Measurements from ENCODE around the gene RGR. TPM values are rescaled to one million over a fixed set of nuclear protein-coding genes. Genes with fewer than 3 reads are reported as not detected.

RGR gene
- polyA plus RNA-seq, 6 donors from 2014 or later = not detected

DNA sequence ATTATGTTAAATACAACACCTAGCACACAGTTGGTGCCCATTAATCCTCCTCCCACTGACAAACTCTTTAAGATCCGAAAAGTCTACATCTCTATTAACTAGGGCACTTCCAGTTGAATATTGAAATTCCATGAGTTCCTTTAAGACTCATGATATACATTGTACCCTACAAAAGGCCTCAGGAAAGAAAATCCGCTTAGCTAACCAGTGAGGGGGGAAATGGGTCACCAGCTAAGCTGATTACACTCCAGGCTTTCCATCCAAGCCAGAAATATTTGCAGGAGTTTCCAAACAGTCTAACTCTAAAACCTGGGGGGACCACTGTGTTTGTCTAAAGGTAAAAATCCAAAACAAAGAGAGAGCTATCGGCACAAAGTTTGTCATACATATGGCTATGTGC is 18.2 kb upstream of the RGR start:
- Mint-ChIP-seq H3K4me3 (no peak overlapping the region), H3K9me3 (peaks cover 0 to 13% (median 5%) of the 10 kb centered on the region in 7 donors), H3K27me3 (peaks cover 35 to 52% (median 37%) of the 10 kb centered on the region in 3 donors), H3K36me3 (no peaks in the 10 kb centered on the region), H3K27ac (peak overlapping the region in 1 of 6 donors; percentile 40), H3K4me1 (no peaks in the 10 kb centered on the region)
- DNase-seq (no peak), ATAC-seq (ENCODE audit: low read depth in 2 of 2) (no peak)

DNA sequence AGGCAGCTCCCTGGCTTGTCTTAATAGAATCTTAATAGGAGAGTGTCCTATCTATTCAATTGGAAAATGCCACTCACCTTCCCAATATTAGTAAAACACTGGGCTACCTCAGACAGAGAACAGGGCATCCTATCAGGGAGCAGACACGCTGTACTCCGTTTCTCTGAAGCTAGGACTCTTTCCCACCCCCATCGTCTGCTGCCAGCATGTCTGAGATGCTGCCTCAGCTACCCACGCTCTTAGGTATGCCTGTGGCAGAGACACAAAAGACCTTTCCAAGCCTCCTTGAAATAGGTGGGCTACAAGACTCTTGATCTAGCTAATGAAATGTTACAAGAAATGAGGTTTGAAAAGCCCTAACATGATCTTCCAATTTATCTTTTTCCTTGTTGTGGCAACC is 17.0 kb upstream of the RGR start:
- no peaks in the 10 kb centered on the region for H3K36me3 Mint-ChIP-seq
- ATAC-seq (ENCODE audit: low read depth in 2 of 2) (no peak), DNase-seq (no peak)
- no peak overlapping the region for H3K4me3 Mint-ChIP-seq
- no peak overlapping the region for H3K27ac Mint-ChIP-seq
- peaks cover 0 to 13% (median 5%) of the 10 kb centered on the region in 7 donors for H3K9me3 Mint-ChIP-seq
- H3K27me3 Mint-ChIP-seq = peaks cover 26 to 54% (median 27%) of the 10 kb centered on the region in 3 donors
- no peaks in the 10 kb centered on the region for H3K4me1 Mint-ChIP-seq

DNA sequence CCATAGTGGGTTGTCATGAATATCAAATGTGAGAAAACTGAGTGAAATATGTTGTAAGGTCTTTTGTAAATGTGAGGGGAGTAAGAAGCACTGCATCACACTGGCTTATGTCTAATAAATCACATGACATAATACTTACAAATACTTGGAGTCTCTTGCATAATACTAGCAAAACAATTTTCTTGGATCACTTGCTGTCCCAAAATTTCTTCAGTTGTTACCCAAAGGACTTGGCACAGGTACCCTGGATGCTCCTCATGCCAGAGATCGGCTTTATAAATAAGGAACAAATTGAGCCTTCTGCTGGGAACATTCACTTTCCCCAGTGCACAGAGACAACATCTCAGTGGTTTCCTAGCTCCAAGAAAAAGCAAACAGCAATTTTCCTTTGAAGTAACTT is 14.5 kb upstream of the RGR start:
- peaks cover 24 to 49% (median 28%) of the 10 kb centered on the region in 3 donors for H3K27me3 Mint-ChIP-seq

DNA sequence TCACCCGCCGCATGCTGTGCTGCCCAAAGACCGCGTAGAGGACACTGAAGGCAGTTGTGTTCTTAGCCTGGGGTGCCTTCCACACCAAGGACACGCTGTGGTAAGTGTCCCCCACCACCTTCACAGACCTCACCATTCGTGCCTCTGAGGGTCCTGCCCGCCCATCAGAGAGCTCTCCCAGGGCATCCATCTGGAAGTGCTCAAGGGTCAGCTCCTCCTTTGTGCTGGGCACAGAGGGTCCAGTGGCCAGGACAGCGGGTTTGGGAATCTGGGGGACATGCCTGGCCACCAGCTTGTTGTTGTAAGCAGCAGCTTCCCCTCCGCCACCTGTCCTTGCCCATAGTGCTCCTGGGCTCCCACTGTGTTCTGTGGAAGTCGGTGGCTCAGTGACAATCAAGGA is 12.5 kb upstream of the RGR start:
- Mint-ChIP-seq H3K9me3 (peaks cover 1 to 18% (median 5%) of the 10 kb centered on the region in 7 donors), H3K36me3 (peaks cover 0 to 5% of the 10 kb centered on the region in 2 donors), H3K4me1 (no peaks in the 10 kb centered on the region), H3K27me3 (peaks cover 21 to 44% (median 33%) of the 10 kb centered on the region in 3 donors), H3K4me3 (no peak overlapping the region), H3K27ac (peak overlapping the region in 1 of 6 donors; percentile 64)
- DNase-seq = no peak
- ATAC-seq (ENCODE audit: low read depth in 2 of 2) = no peak

More for the DNA sequence above, 14.5 kb upstream of the RGR start:
- DNase-seq (no peak), ATAC-seq (ENCODE audit: low read depth in 2 of 2) (no peak)
- Mint-ChIP-seq H3K36me3 (no peaks in the 10 kb centered on the region), H3K4me1 (no peaks in the 10 kb centered on the region), H3K9me3 (peaks cover 0 to 13% (median 5%) of the 10 kb centered on the region in 7 donors), H3K4me3 (no peak overlapping the region), H3K27ac (no peak overlapping the region)

DNA sequence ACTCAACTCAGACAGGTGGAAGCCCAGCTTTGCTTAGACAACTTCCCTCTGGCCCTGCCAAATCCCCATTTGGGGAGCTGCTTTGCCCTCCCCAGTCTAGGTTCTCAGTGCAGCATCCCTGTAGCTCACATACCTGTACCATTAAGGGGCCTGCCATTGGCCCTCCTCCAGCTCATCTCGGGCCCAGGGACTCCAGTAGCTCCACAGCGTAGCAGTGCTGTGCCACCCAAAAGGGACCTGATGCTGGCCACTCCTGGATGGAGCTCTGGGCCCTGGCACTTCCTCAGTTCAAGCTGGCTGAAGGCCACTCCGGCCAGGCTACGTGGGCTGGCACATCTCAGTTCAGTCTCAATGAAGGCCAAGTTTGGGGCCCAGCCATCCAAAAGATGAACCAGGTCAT is 10.9 kb upstream of the RGR start:
- Mint-ChIP-seq H3K27ac (no peak overlapping the region), H3K27me3 (peaks cover 19 to 39% (median 28%) of the 10 kb centered on the region in 3 donors), H3K4me1 (no peaks in the 10 kb centered on the region), H3K4me3 (no peak overlapping the region), H3K9me3 (peaks cover under 1 to 12% (median 3%) of the 10 kb centered on the region in 7 donors), H3K36me3 (peaks cover 0 to 5% of the 10 kb centered on the region in 2 donors)
- no peak for DNase-seq
- no peak for ATAC-seq (ENCODE audit: low read depth in 2 of 2)

DNA sequence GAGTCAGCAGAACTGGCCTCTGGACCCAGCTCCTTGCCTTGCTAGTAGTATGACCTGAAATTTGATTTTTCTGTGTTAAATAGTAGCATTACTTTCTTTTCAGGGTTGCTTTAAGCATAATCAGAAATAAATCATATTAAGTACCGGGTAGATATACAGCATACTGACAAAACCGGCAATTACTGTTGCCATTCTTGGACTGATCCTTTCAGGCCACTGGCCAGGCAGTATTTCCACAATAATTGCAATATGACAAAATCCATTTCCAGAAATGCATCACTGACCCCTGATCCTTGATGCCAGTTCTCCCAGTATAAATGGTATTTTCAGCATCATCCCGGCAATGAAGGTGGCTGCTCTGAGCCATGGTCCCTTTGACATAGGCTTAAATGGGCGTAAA is 10.4 kb upstream of the RGR start:
- peaks cover 0 to 7% (median under 1%) of the 10 kb centered on the region in 7 donors for H3K9me3 Mint-ChIP-seq
- H3K4me3 Mint-ChIP-seq = no peak overlapping the region
- no peaks in the 10 kb centered on the region for H3K4me1 Mint-ChIP-seq
- DNase-seq = no peak
- H3K27ac Mint-ChIP-seq = no peak overlapping the region
- H3K27me3 Mint-ChIP-seq = peaks cover 21 to 34% (median 30%) of the 10 kb centered on the region in 3 donors
- ATAC-seq (ENCODE audit: low read depth in 2 of 2) = no peak
- H3K36me3 Mint-ChIP-seq = peaks cover 0 to 5% of the 10 kb centered on the region in 2 donors

DNA sequence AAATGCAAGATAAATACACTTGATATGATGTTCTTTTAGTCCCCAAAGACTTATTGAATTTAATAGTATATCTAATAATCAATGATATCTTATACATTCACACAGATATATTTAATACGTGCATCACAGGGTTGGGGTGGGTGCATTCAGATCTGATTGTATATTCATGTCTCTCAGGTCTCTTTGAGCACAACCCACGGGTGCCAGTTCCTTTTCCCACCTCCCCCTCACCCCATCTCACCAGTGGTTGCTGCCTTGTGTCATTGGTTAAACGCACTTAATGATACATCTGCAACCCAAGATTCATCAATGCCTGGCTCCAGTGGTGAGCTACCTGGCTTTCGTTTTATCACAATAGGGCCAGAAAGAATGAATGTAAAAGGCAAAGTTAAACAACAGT is 9.8 kb upstream of the RGR start:
- no peak overlapping the region for H3K27ac Mint-ChIP-seq
- peaks cover 0 to 6% (median 0%) of the 10 kb centered on the region in 7 donors for H3K9me3 Mint-ChIP-seq
- H3K4me1 Mint-ChIP-seq = no peaks in the 10 kb centered on the region
- ATAC-seq (ENCODE audit: low read depth in 2 of 2) = no peak
- peaks cover 25 to 30% (median 29%) of the 10 kb centered on the region in 3 donors for H3K27me3 Mint-ChIP-seq
- peaks cover 0 to 5% of the 10 kb centered on the region in 2 donors for H3K36me3 Mint-ChIP-seq
- H3K4me3 Mint-ChIP-seq = no peak overlapping the region
- no peak for DNase-seq

DNA sequence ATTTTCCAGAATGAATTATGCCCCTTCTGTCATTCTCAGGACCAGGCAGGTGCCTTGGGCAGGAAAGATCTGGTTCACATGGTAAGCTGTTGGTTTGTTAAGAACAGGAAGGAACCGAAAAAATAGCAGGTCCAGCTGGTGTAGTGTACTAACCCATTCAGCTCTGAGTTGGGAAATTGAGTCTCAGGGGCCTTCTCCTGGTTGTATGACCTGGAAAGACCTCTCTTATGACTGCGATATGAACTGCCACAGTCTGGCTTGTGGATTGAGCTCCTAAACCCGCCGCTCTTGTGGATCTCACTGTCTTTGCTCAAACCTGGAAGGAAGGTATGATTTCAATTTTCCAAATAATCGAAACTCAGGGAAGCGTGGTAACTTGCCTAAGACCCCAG is 8.1 kb upstream of the RGR start:
- Mint-ChIP-seq H3K27me3 (peaks cover 13 to 32% (median 24%) of the 10 kb centered on the region in 3 donors), H3K4me3 (no peak overlapping the region), H3K4me1 (no peaks in the 10 kb centered on the region), H3K36me3 (peaks cover 0 to 5% of the 10 kb centered on the region in 2 donors), H3K27ac (no peak overlapping the region), H3K9me3 (peaks cover 0 to 6% (median 0%) of the 10 kb centered on the region in 7 donors)
- DNase-seq (no peak), ATAC-seq (ENCODE audit: low read depth in 2 of 2) (no peak)

DNA sequence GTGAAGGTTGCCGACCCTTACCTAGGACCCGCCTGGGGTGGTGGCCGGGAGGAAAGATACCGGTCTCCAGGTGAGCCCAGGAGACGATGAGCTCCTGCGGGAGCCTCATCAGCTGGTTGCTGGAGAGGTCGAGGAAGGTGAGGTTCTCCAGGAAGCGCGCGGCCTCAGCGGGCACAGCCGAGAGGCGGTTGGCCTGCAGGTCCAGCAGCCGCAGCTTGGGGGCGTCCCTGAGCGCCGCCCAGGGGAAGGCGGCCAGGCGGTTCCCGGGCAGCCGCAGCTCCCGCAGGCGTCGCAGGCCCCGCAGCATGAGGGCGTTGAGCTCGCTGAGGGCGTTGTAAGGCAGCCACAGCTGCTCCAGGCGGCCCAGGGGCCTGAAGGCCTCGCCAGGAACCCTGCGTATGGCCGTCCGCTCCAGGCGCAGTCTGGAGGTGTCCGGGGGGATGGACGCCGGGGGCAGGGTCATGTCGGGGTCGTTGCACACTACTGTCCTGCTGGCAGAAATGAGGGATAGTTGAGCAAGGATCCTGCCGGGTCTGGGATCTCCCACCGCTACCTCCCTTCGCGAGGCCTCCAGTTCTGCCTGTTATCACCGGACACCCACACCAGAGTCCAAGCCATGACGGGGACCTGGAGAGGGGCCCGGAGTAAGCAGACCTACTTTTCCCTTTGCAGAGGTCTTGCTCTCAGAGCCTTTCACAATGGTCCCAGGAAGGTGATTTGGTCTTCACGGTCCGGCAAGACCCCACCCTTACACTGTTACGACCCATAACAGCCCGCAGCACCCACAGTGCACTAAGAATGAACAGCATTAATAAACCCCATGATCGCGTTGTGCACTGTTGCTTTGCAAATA is 7.4 kb upstream of the RGR start:
- H3K4me1 Mint-ChIP-seq = no peaks in the 10 kb centered on the region
- no peak overlapping the region for H3K4me3 Mint-ChIP-seq
- H3K27me3 Mint-ChIP-seq = peaks cover 13 to 32% (median 24%) of the 10 kb centered on the region in 3 donors
- DNase-seq (no peak), ATAC-seq (ENCODE audit: low read depth in 2 of 2) (no peak)
- peaks cover 0 to 5% of the 10 kb centered on the region in 2 donors for H3K36me3 Mint-ChIP-seq
- H3K27ac Mint-ChIP-seq = no peak overlapping the region
- H3K9me3 Mint-ChIP-seq = peaks cover 0 to 6% (median 0%) of the 10 kb centered on the region in 7 donors

DNA sequence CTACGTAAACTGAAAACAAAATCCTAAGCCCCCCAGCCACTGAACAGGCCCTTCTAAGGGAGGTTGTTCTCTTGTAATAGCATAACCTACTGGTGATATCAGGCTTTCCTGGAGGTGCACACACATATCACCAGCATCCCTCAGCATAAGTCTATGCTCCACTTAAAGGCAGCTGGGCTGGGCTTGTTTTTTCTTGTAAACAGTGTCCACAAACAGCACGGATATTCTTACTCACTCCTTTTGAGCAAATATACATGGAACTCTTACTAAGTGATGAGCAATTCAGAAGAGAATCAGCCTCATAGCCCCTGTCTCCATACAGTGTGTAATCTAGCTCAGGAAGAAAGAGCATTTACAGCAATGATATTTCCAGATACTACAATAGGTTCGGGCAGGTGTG is 5.9 kb upstream of the RGR start:
- ATAC-seq (ENCODE audit: low read depth in 2 of 2) (no peak), DNase-seq (no peak)
- Mint-ChIP-seq H3K36me3 (peaks cover 0 to 5% of the 10 kb centered on the region in 2 donors), H3K4me1 (no peaks in the 10 kb centered on the region), H3K27ac (no peak overlapping the region), H3K9me3 (peaks cover 0 to 5% (median 0%) of the 10 kb centered on the region in 7 donors), H3K27me3 (peaks cover 13 to 32% (median 23%) of the 10 kb centered on the region in 3 donors), H3K4me3 (no peak overlapping the region)

DNA sequence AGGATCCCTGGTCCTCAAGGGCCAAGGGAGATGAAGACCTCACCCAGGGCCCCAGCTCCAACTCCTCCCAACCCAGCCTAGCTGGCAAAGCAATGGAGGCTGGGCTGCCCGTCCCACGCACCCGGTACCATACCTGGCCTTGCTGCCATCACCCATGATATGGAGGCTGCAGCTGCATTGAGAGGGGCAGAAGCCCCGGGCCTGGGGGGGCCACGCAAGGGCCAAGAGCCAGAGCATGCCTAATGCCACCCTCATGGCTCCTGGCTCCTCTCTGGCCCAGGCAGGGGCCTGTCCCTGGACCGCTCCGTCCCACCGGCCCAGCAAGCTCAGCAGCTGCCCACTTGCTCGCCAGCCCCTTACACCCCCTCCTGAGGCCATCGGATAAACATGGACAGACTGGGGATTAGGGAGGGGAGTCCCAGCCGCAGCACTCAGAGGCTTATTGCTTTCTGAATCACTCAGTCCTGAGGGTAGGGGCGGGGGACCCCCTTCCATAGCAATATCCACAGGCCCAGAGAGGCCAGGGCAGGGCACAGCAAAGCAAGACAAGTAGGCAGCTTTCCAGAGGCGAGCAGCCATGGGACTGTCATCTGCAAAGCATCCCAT is 3.6 kb upstream of the RGR start, which contains the start of gene LRIT1:
TSS of gene LRIT1 (minus strand) at position 362 of the 606 bp plus-strand sequence. CDS start at position 255, 107 bp downstream.
- H3K27me3 Mint-ChIP-seq = peaks cover 12 to 38% (median 16%) of the 10 kb centered on the region in 3 donors
- H3K36me3 Mint-ChIP-seq = peaks cover 0 to 5% of the 10 kb centered on the region in 2 donors
- peaks cover 0 to 5% (median 0%) of the 10 kb centered on the region in 7 donors for H3K9me3 Mint-ChIP-seq
- no peak within 1 kb of the TSS for H3K27ac Mint-ChIP-seq
- no peak within 1 kb of the TSS for H3K4me3 Mint-ChIP-seq
- H3K4me1 Mint-ChIP-seq = no peaks in the 10 kb centered on the region
- DNase-seq = no peak
- no peak for ATAC-seq (ENCODE audit: low read depth in 2 of 2)

DNA sequence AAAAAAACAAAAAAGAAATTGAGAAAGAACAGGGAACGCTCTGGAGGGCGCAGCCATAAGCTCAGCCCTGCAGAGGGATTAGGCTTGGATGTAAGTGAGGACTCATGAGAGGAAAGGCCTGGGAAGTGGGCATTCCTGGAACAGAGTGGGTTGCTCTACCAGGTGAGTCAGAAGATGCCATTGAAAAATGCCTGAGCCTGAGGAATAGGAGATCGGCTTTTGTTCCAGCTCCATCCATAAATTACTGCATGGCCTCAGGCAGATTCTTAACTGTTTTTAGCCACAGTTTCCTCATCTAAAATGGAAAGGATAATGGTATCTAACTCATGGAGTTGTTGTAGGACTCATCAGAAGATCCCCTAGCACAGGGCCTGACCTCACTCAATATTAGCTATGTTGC is 1.1 kb upstream of the RGR start:
- Mint-ChIP-seq H3K4me3 (no peak overlapping the region), H3K27ac (no peak overlapping the region), H3K27me3 (peaks cover 0 to 32% (median 4%) of the 10 kb centered on the region in 3 donors), H3K36me3 (no peaks in the 10 kb centered on the region), H3K9me3 (peaks cover 0 to 2% (median 0%) of the 10 kb centered on the region in 7 donors), H3K4me1 (no peaks in the 10 kb centered on the region)
- ATAC-seq (ENCODE audit: low read depth in 2 of 2) = no peak
- DNase-seq = no peak

DNA sequence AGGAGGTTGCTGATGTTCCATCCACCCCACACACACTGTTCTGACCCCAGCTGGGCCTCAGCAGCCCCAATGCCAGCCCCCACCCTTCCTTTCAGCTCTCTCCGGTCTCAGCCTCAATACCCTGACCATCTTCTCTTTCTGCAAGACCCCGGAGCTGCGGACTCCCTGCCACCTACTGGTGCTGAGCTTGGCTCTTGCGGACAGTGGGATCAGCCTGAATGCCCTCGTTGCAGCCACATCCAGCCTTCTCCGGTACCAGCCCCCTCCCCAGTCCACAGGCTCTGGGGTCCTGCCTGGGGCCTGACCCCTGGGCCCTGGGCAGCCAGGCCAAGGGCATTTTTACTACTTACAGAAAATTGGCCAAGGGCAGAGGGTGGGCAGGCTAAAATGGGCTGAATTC is 2.6 kb downstream of the RGR start:
- H3K9me3 Mint-ChIP-seq = peaks cover 0 to 12% (median 5%) of the 10 kb centered on the region in 7 donors
- DNase-seq (no peak), ATAC-seq (ENCODE audit: low read depth in 2 of 2) (no peak)
- no peak overlapping the region for H3K4me3 Mint-ChIP-seq
- no peaks in the 10 kb centered on the region for H3K4me1 Mint-ChIP-seq
- peaks cover 0 to 24% (median 4%) of the 10 kb centered on the region in 3 donors for H3K27me3 Mint-ChIP-seq
- peaks cover 0 to 5% of the 10 kb centered on the region in 2 donors for H3K36me3 Mint-ChIP-seq
- H3K27ac Mint-ChIP-seq = no peak overlapping the region
